HFFc6 (cell line): Measurements from ENCODE around the gene KRTAP29-1. TPM values are rescaled to one million over a fixed set of nuclear protein-coding genes. Genes with fewer than 3 reads are reported as not detected.

ENCODE experiments used
- DNase-seq: peaks from one replicate; pipeline ENCODE4 v3.0.0-alpha.2; 2018
- H3K27ac Mint-ChIP-seq: 2 replicates; pipeline ENCODE4 v1.8.0; 2020; ENCODE audit warnings: mild to moderate bottlenecking, mixed read lengths
- H3K27me3 Mint-ChIP-seq: 2 replicates; pipeline ENCODE4 v1.8.0; 2021; ENCODE audit warnings: mild to moderate bottlenecking, moderate library complexity, mixed read lengths; ENCODE audit not compliant: insufficient read depth
- H3K36me3 Mint-ChIP-seq: 2 replicates; pipeline ENCODE4 v1.8.0; 2021; ENCODE audit warnings: low read depth, mixed read lengths
- H3K4me1 Mint-ChIP-seq: 2 replicates; pipeline ENCODE4 v1.8.0; 2020; ENCODE audit warnings: low read depth, mixed read lengths
- H3K4me3 Mint-ChIP-seq: 2 replicates; pipeline ENCODE4 v1.8.0; 2020; ENCODE audit warnings: mild to moderate bottlenecking, moderate library complexity, mixed read lengths
- H3K9me3 Mint-ChIP-seq: 2 replicates; pipeline ENCODE4 v1.8.0; 2020; ENCODE audit warnings: mild to moderate bottlenecking, mixed read lengths
- total RNA-seq, 6 experiments: library from RNA; stranded (reverse); fragmentation: NEBNext Ultra II Directional; extraction: Animal tissue kit (Norgen Biotek cat#: 25700); gene quantifications; 2 replicates in 1 of 6; 3 replicates in 5 of 6; pipeline ENCODE4 v1.2.3, GENCODE V29; 2021
- TF ChIP-seq, protein P1 (sequence below): fragments of 200-600 bp; sonication (generic); IDR thresholded peaks from 2 replicates; pipeline ENCODE4 v1.5.0; 2021; ENCODE audit warnings: antibody characterized with exemption, mild to moderate bottlenecking

The KRTAP29-1 gene
- total RNA-seq, 6 experiments from 2014 or later, result not detected

- Mint-ChIP-seq H3K4me3 (no peak overlapping the region), H3K27ac (no peak overlapping the region; the same call in 1 of the 2 replicates), H3K9me3 (no peaks in the 10 kb centered on the region), H3K36me3 (no peaks in the 10 kb centered on the region), H3K4me1 (peaks cover 33% of the 10 kb centered on the region), H3K27me3 (peaks cover 5% of the 10 kb centered on the region)
- DNase-seq, result no peak
- TF ChIP-seq, protein P1, sequence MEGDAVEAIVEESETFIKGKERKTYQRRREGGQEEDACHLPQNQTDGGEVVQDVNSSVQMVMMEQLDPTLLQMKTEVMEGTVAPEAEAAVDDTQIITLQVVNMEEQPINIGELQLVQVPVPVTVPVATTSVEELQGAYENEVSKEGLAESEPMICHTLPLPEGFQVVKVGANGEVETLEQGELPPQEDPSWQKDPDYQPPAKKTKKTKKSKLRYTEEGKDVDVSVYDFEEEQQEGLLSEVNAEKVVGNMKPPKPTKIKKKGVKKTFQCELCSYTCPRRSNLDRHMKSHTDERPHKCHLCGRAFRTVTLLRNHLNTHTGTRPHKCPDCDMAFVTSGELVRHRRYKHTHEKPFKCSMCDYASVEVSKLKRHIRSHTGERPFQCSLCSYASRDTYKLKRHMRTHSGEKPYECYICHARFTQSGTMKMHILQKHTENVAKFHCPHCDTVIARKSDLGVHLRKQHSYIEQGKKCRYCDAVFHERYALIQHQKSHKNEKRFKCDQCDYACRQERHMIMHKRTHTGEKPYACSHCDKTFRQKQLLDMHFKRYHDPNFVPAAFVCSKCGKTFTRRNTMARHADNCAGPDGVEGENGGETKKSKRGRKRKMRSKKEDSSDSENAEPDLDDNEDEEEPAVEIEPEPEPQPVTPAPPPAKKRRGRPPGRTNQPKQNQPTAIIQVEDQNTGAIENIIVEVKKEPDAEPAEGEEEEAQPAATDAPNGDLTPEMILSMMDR, result no peak
These were observed 47.8 kb downstream of the KRTAP29-1 start for GRCh38 chr17:41254861-41255260.

Other genes with a start within 250 kb of the KRTAP29-1 start
- under 1 TPM in 4 of 6 experiments, not detected in 2; 0.46 to 0.96 (median 0.53) TPM for gene KRTAP2-2, start 247.6 kb downstream of the KRTAP29-1 start, total RNA-seq
- 100 to 1,000 TPM in 1 of 6 experiments, 10 to 100 TPM in 5; 30.3 to 105 (median 44.4) TPM for gene KRTAP2-3, start 242.7 kb downstream of the KRTAP29-1 start, total RNA-seq
- not detected for gene KRTAP2-4, start 237.0 kb downstream of the KRTAP29-1 start, total RNA-seq
- gene KRTAP4-7, start 218.7 kb downstream of the KRTAP29-1 start, total RNA-seq, result not detected
- not detected for gene KRTAP4-8, start 204.7 kb downstream of the KRTAP29-1 start, total RNA-seq
- gene KRTAP4-16, start 200.6 kb downstream of the KRTAP29-1 start, total RNA-seq, result not detected
- under 1 TPM in 2 of 6 experiments, not detected in 4; 0.85 to 0.90 TPM for gene KRTAP4-9, start 197.5 kb downstream of the KRTAP29-1 start, total RNA-seq
- gene KRTAP4-11, start 184.5 kb downstream of the KRTAP29-1 start, total RNA-seq, result not detected
- 1 to 10 TPM; 6.1 to 8.4 (median 6.7) TPM for gene KRTAP4-12, start 178.7 kb downstream of the KRTAP29-1 start, total RNA-seq
- not detected for gene KRTAP4-6, start 162.3 kb downstream of the KRTAP29-1 start, total RNA-seq
- gene KRTAP4-5, start 153.0 kb downstream of the KRTAP29-1 start, total RNA-seq, result not detected
- gene KRTAP4-4, start 142.1 kb downstream of the KRTAP29-1 start, total RNA-seq, result not detected
- gene KRTAP4-3, start 134.6 kb downstream of the KRTAP29-1 start, total RNA-seq, result not detected
- gene KRTAP4-2, start 124.6 kb downstream of the KRTAP29-1 start, total RNA-seq, result not detected
- not detected for gene KRTAP4-1, start 117.9 kb downstream of the KRTAP29-1 start, total RNA-seq
- gene KRTAP9-1, start 113.0 kb downstream of the KRTAP29-1 start, total RNA-seq, result not detected
- not detected for gene KRTAP9-2, start 76.2 kb downstream of the KRTAP29-1 start, total RNA-seq
- not detected for gene KRTAP9-3, start 70.4 kb downstream of the KRTAP29-1 start, total RNA-seq
- gene KRTAP9-8, start 64.9 kb downstream of the KRTAP29-1 start, total RNA-seq, result not detected
- not detected for gene KRTAP9-4, start 53.2 kb downstream of the KRTAP29-1 start, total RNA-seq
- not detected for gene KRTAP9-9, start 47.5 kb downstream of the KRTAP29-1 start, total RNA-seq
- gene KRTAP9-6, start 37.5 kb downstream of the KRTAP29-1 start, total RNA-seq, result not detected
- not detected for gene KRTAP9-7, start 27.2 kb downstream of the KRTAP29-1 start, total RNA-seq
- not detected for gene KRTAP16-1, start 6.5 kb upstream of the KRTAP29-1 start, total RNA-seq
- not detected for gene KRTAP17-1, start 12.9 kb upstream of the KRTAP29-1 start, total RNA-seq
- not detected for gene KRT33A, start 48.0 kb upstream of the KRTAP29-1 start, total RNA-seq
- gene KRT33B, start 67.0 kb upstream of the KRTAP29-1 start, total RNA-seq, result 1 to 10 TPM in 2 of 6 experiments, under 1 TPM in 4; 0.75 to 2.5 (median 0.96) TPM
- gene KRT34, start 79.5 kb upstream of the KRTAP29-1 start, total RNA-seq, result 100 to 1,000 TPM in 2 of 6 experiments, 10 to 100 TPM in 4; 58.8 to 247 (median 71.3) TPM
- gene KRT31, start 94.8 kb upstream of the KRTAP29-1 start, total RNA-seq, result under 1 TPM in 2 of 6 experiments, not detected in 4; 0.09 to 0.14 TPM
- gene KRT37, start 121.7 kb upstream of the KRTAP29-1 start, total RNA-seq, result not detected
- under 1 TPM; 0.25 to 0.62 (median 0.43) TPM for gene KRT38, start 138.1 kb upstream of the KRTAP29-1 start, total RNA-seq
- gene KRT32, start 164.5 kb upstream of the KRTAP29-1 start, total RNA-seq, result under 1 TPM in 2 of 6 experiments, not detected in 4; 0.14 TPM
- gene KRT35, start 178.3 kb upstream of the KRTAP29-1 start, total RNA-seq, result not detected
- gene KRT36, start 187.1 kb upstream of the KRTAP29-1 start, total RNA-seq, result not detected
- gene KRT13, start 202.8 kb upstream of the KRTAP29-1 start, total RNA-seq, result not detected
- gene KRT15, start 216.0 kb upstream of the KRTAP29-1 start, total RNA-seq, result 1 to 10 TPM; 5.0 to 8.6 (median 6.9) TPM
- gene KRT19, start 225.5 kb upstream of the KRTAP29-1 start, total RNA-seq, result 100 to 1,000 TPM in 2 of 6 experiments, 10 to 100 TPM in 4; 45.7 to 244 (median 50.6) TPM